ENCODE data around the gene SPIRE2. TPM values are rescaled to one million over a fixed set of nuclear protein-coding genes. Genes with fewer than 3 reads are reported as not detected.

SPIRE2 gene
- total and polyA plus RNA-seq, 2 donors (not counting 1 experiment from before 2014, with no cell fraction given): 0.59 to 3.8 TPM

- no peaks in the 10 kb centered on the region for H3K27me3 ChIP-seq (ENCODE audit: control insufficient read depth, insufficient read depth, low read length)
- H3K9me3 ChIP-seq (ENCODE audit: control insufficient read depth, insufficient read depth, low read depth, low read length): no peaks in the 10 kb centered on the region
- no peak overlapping the region for H3K4me3 ChIP-seq (replicated peaks in 1 of 4; ENCODE audit: control extremely low read depth in 1 of 4, insufficient read depth in 1 of 4, low read depth in 3 of 4, low read length in 4 of 4)
- no peak overlapping the region for H3K27ac ChIP-seq (ENCODE audit: insufficient read depth, low read length)
- no peaks in the 10 kb centered on the region for H4K20me1 ChIP-seq (ENCODE audit: control insufficient read depth, extremely low read depth, insufficient read depth, low read length)
- no peak for DNase-seq (ENCODE audit: low read depth in 2 of 2)
- no peaks in the 10 kb centered on the region for H3K79me2 ChIP-seq (ENCODE audit: control insufficient read depth, insufficient read depth, low read length)
- TF ChIP-seq CTCF (conservative IDR thresholded peaks at IDR 0.05 in 1 of 2, IDR thresholded peaks at IDR 0.05 in 1 of 2; ENCODE audit: low read depth in 1 of 2, low read length in 2 of 2) (no peak), EZH2 (IDR thresholded peaks at IDR 0.05; ENCODE audit: low read length, missing control alignments) (no peak)
- no peaks in the 10 kb centered on the region for H3K4me1 ChIP-seq (ENCODE audit: control insufficient read depth, extremely low read depth, insufficient read depth, low read length)
- no peak overlapping the region for H3K9ac ChIP-seq (ENCODE audit: insufficient read depth, low read length)
- H3K4me2 ChIP-seq (ENCODE audit: extremely low read depth, insufficient read depth, low read length): no peak overlapping the region
- H2AFZ ChIP-seq (ENCODE audit: low read length): no peak overlapping the region
- H3K36me3 ChIP-seq (ENCODE audit: control insufficient read depth, insufficient read depth, low read length): peaks cover 7% of the 10 kb centered on the region
Observed at GRCh38 chr16:89798126-89798525, 30.1 kb upstream of the SPIRE2 start.

GRCh38 chr16:89798832-89799370 lies 29.4 kb upstream of the SPIRE2 start:
- H3K36me3 ChIP-seq (ENCODE audit: control insufficient read depth, insufficient read depth, low read length): peaks cover 7% of the 10 kb centered on the region
- no peaks in the 10 kb centered on the region for H3K4me1 ChIP-seq (ENCODE audit: control insufficient read depth, extremely low read depth, insufficient read depth, low read length)
- TF ChIP-seq CTCF (conservative IDR thresholded peaks at IDR 0.05 in 1 of 2, IDR thresholded peaks at IDR 0.05 in 1 of 2; ENCODE audit: low read depth in 1 of 2, low read length in 2 of 2) (no peak), EZH2 (IDR thresholded peaks at IDR 0.05; ENCODE audit: low read length, missing control alignments) (no peak)

GRCh38 chr16:89801800-89802199 lies 26.5 kb upstream of the SPIRE2 start:
- H3K9ac ChIP-seq (ENCODE audit: insufficient read depth, low read length): no peak overlapping the region
- peaks cover 9% of the 10 kb centered on the region for H3K4me1 ChIP-seq (ENCODE audit: control insufficient read depth, extremely low read depth, insufficient read depth, low read length)
- no peaks in the 10 kb centered on the region for H3K27me3 ChIP-seq (ENCODE audit: control insufficient read depth, insufficient read depth, low read length)
- H3K36me3 ChIP-seq (ENCODE audit: control insufficient read depth, insufficient read depth, low read length): peaks cover 4% of the 10 kb centered on the region
- H2AFZ ChIP-seq (ENCODE audit: low read length): no peak overlapping the region
- H3K4me3 ChIP-seq (replicated peaks in 1 of 4; ENCODE audit: control extremely low read depth in 1 of 4, insufficient read depth in 1 of 4, low read depth in 3 of 4, low read length in 4 of 4): no peak overlapping the region
- no peaks in the 10 kb centered on the region for H3K9me3 ChIP-seq (ENCODE audit: control insufficient read depth, insufficient read depth, low read depth, low read length)
- DNase-seq (ENCODE audit: low read depth in 2 of 2): peak in 1 of 2 donors; percentile 72
- no peaks in the 10 kb centered on the region for H4K20me1 ChIP-seq (ENCODE audit: control insufficient read depth, extremely low read depth, insufficient read depth, low read length)
- no peak overlapping the region for H3K4me2 ChIP-seq (ENCODE audit: extremely low read depth, insufficient read depth, low read length)
- no peaks in the 10 kb centered on the region for H3K79me2 ChIP-seq (ENCODE audit: control insufficient read depth, insufficient read depth, low read length)
- no peak for TF ChIP-seq EZH2 (IDR thresholded peaks at IDR 0.05; ENCODE audit: low read length, missing control alignments)
- no peak for TF ChIP-seq CTCF (conservative IDR thresholded peaks at IDR 0.05 in 1 of 2, IDR thresholded peaks at IDR 0.05 in 1 of 2; ENCODE audit: low read depth in 1 of 2, low read length in 2 of 2)
- H3K27ac ChIP-seq (ENCODE audit: insufficient read depth, low read length): no peak overlapping the region

More at GRCh38 chr16:89798832-89799370, 29.4 kb upstream of the SPIRE2 start:
- Histone ChIP-seq H3K27ac (ENCODE audit: insufficient read depth, low read length) (no peak overlapping the region), H3K9me3 (ENCODE audit: control insufficient read depth, insufficient read depth, low read depth, low read length) (no peaks in the 10 kb centered on the region), H3K9ac (ENCODE audit: insufficient read depth, low read length) (no peak overlapping the region), H3K4me2 (ENCODE audit: extremely low read depth, insufficient read depth, low read length) (no peak overlapping the region), H3K79me2 (ENCODE audit: control insufficient read depth, insufficient read depth, low read length) (no peaks in the 10 kb centered on the region), H4K20me1 (ENCODE audit: control insufficient read depth, extremely low read depth, insufficient read depth, low read length) (no peaks in the 10 kb centered on the region), H2AFZ (ENCODE audit: low read length) (no peak overlapping the region), H3K27me3 (ENCODE audit: control insufficient read depth, insufficient read depth, low read length) (no peaks in the 10 kb centered on the region), H3K4me3 (replicated peaks in 1 of 4; ENCODE audit: control extremely low read depth in 1 of 4, insufficient read depth in 1 of 4, low read depth in 3 of 4, low read length in 4 of 4) (no peak overlapping the region)
- DNase-seq (ENCODE audit: low read depth in 2 of 2): no peak

All from fibroblast of lung (primary cell).